ENCODE results near the gene SNX4.

SNX4 gene

DNA sequence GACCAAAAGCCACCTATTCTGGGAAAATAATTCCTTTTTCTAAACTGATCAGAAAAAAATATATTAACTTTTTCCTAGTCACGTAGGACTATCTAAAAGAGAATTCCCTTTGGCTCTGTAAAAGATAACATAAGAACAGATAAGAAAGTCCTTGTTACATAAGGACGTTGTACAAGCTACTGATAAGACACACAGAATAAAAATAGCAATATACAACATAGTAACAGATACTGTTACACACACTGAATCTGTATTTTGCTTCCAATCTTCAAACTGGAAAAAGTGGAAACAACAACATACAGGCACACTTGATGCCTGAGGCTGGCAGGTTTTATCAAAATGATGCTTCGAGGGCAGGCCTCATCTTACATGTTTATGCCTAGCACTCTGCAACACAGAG, 59.8 kb downstream of the SNX4 start (continued):
- no peak for TF ChIP-seq PPARA (CRISPR knock-in tag; IDR thresholded peaks at IDR 0.05; ENCODE audit: borderline replicate concordance)
- no peak for TF ChIP-seq CSDC2 (CRISPR knock-in tag; IDR thresholded peaks at IDR 0.05)
- TF ChIP-seq GLIS3 (CRISPR knock-in tag; IDR thresholded peaks at IDR 0.05): no peak
- TF ChIP-seq ZNF70 (CRISPR knock-in tag; IDR thresholded peaks at IDR 0.05): no peak
- no peak for TF ChIP-seq ESRRG (CRISPR knock-in tag; IDR thresholded peaks at IDR 0.05)
- TF ChIP-seq ZC3H10 (CRISPR knock-in tag; IDR thresholded peaks at IDR 0.05): no peak
- TF ChIP-seq, protein P1, sequence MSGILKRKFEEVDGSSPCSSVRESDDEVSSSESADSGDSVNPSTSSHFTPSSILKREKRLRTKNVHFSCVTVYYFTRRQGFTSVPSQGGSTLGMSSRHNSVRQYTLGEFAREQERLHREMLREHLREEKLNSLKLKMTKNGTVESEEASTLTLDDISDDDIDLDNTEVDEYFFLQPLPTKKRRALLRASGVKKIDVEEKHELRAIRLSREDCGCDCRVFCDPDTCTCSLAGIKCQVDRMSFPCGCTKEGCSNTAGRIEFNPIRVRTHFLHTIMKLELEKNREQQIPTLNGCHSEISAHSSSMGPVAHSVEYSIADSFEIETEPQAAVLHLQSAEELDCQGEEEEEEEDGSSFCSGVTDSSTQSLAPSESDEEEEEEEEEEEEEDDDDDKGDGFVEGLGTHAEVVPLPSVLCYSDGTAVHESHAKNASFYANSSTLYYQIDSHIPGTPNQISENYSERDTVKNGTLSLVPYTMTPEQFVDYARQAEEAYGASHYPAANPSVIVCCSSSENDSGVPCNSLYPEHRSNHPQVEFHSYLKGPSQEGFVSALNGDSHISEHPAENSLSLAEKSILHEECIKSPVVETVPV (CRISPR knock-in tag; IDR thresholded peaks at IDR 0.05): no peak
- no peak for TF ChIP-seq ZNF8 (CRISPR knock-in tag; IDR thresholded peaks at IDR 0.05)

DNA sequence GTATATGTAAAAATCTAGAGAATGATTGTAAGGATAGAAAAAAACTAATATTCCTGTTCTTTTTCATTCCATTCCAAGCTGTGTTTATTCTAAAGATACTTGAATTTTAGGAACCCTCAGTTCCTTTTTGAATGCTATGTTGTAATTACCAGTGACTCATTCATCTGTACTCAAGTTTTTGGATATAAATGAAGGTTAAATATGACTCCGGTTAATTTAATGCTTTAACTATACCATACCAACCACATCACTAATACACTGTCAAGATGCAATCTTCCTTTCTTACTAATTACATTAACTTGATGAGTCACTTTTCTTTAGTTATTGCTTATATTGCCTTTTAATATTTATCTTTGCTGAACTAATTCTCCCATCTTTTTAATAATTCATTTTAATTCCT, 76.1 kb downstream of the SNX4 start:
- ATAC-seq: peak; percentile 88
- TF ChIP-seq ZNF565 (CRISPR knock-in tag; conservative IDR thresholded peaks at IDR 0.05; ENCODE audit: low read depth): no peak
- peak; percentile 95 for TF ChIP-seq ISL1 (CRISPR knock-in tag; IDR thresholded peaks at IDR 0.05)
- TF ChIP-seq ESRRG (CRISPR knock-in tag; IDR thresholded peaks at IDR 0.05): no peak
- TF ChIP-seq, protein P2, sequence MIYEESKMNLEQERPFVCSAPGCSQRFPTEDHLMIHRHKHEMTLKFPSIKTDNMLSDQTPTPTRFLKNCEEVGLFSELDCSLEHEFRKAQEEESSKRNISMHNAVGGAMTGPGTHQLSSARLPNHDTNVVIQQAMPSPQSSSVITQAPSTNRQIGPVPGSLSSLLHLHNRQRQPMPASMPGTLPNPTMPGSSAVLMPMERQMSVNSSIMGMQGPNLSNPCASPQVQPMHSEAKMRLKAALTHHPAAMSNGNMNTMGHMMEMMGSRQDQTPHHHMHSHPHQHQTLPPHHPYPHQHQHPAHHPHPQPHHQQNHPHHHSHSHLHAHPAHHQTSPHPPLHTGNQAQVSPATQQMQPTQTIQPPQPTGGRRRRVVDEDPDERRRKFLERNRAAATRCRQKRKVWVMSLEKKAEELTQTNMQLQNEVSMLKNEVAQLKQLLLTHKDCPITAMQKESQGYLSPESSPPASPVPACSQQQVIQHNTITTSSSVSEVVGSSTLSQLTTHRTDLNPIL (CRISPR knock-in tag; IDR thresholded peaks at IDR 0.05; ENCODE audit: low read depth): 0 out of 2 replicates have a peak, but pooled peaks have one; percentile 41
- TF ChIP-seq, protein P3, sequence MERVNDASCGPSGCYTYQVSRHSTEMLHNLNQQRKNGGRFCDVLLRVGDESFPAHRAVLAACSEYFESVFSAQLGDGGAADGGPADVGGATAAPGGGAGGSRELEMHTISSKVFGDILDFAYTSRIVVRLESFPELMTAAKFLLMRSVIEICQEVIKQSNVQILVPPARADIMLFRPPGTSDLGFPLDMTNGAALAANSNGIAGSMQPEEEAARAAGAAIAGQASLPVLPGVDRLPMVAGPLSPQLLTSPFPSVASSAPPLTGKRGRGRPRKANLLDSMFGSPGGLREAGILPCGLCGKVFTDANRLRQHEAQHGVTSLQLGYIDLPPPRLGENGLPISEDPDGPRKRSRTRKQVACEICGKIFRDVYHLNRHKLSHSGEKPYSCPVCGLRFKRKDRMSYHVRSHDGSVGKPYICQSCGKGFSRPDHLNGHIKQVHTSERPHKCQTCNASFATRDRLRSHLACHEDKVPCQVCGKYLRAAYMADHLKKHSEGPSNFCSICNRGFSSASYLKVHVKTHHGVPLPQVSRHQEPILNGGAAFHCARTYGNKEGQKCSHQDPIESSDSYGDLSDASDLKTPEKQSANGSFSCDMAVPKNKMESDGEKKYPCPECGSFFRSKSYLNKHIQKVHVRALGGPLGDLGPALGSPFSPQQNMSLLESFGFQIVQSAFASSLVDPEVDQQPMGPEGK (CRISPR knock-in tag; IDR thresholded peaks at IDR 0.05; ENCODE audit: borderline replicate concordance): peak; percentile 94

- TF ChIP-seq ZFP30 (CRISPR knock-in tag; IDR thresholded peaks at IDR 0.05) (no peak), ZFP3 (CRISPR knock-in tag; IDR thresholded peaks at IDR 0.05) (no peak), GLIS3 (CRISPR knock-in tag; IDR thresholded peaks at IDR 0.05) (no peak), ZNF70 (CRISPR knock-in tag; IDR thresholded peaks at IDR 0.05) (no peak), POU6F1 (CRISPR knock-in tag; IDR thresholded peaks at IDR 0.05; ENCODE audit: borderline replicate concordance, low read depth) (no peak), CSDC2 (CRISPR knock-in tag; IDR thresholded peaks at IDR 0.05) (no peak), ESRRG (CRISPR knock-in tag; IDR thresholded peaks at IDR 0.05) (no peak)
- no peak for ATAC-seq
Measured at GRCh38 chr3:125442506-125442905, 77.5 kb downstream of the SNX4 start.

- TF ChIP-seq ZNF565 (CRISPR knock-in tag; conservative IDR thresholded peaks at IDR 0.05; ENCODE audit: low read depth) (no peak), POU6F1 (CRISPR knock-in tag; IDR thresholded peaks at IDR 0.05; ENCODE audit: borderline replicate concordance, low read depth) (no peak)
- no peak for ATAC-seq
Measured at GRCh38 chr3:125440970-125441369, 79.0 kb downstream of the SNX4 start.

DNA sequence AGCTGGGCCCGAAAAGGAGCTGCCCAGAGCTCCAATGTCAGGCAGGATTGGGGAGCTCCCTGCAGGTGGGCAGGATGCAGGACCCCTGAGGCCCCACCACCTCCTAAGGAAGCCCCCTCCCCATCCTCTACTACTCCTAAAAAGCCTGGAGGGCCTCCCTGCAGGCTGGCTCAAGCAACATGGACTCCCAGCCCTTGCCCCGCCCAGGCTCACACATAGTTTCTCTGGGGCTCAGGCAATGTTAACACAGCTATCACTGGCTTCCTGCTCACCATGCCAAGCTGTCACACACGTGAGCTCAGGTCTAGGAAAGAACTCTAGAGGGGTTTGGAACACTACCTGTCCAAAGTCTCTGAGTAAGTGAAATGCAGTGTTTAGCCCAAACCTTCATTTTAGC, 79.4 kb downstream of the SNX4 start:
- peak; percentile 10; the same call in 1 of the 3 replicates for ATAC-seq
- TF ChIP-seq SNAI2 (CRISPR knock-in tag; IDR thresholded peaks at IDR 0.05) (no peak), ESRRG (CRISPR knock-in tag; IDR thresholded peaks at IDR 0.05) (no peak), OSR1 (CRISPR knock-in tag; IDR thresholded peaks at IDR 0.05) (no peak), CSDC2 (CRISPR knock-in tag; IDR thresholded peaks at IDR 0.05) (no peak), BACH2 (CRISPR knock-in tag; IDR thresholded peaks at IDR 0.05; ENCODE audit: borderline replicate concordance) (no peak), ZNF8 (CRISPR knock-in tag; IDR thresholded peaks at IDR 0.05) (no peak), TOX (CRISPR knock-in tag; IDR thresholded peaks at IDR 0.05; ENCODE audit: borderline replicate concordance) (no peak), ZNF70 (CRISPR knock-in tag; IDR thresholded peaks at IDR 0.05) (no peak), RARB (CRISPR knock-in tag; IDR thresholded peaks at IDR 0.05) (no peak)
- TF ChIP-seq, protein P2 (CRISPR knock-in tag; IDR thresholded peaks at IDR 0.05; ENCODE audit: low read depth): no peak
- TF ChIP-seq, protein P4, sequence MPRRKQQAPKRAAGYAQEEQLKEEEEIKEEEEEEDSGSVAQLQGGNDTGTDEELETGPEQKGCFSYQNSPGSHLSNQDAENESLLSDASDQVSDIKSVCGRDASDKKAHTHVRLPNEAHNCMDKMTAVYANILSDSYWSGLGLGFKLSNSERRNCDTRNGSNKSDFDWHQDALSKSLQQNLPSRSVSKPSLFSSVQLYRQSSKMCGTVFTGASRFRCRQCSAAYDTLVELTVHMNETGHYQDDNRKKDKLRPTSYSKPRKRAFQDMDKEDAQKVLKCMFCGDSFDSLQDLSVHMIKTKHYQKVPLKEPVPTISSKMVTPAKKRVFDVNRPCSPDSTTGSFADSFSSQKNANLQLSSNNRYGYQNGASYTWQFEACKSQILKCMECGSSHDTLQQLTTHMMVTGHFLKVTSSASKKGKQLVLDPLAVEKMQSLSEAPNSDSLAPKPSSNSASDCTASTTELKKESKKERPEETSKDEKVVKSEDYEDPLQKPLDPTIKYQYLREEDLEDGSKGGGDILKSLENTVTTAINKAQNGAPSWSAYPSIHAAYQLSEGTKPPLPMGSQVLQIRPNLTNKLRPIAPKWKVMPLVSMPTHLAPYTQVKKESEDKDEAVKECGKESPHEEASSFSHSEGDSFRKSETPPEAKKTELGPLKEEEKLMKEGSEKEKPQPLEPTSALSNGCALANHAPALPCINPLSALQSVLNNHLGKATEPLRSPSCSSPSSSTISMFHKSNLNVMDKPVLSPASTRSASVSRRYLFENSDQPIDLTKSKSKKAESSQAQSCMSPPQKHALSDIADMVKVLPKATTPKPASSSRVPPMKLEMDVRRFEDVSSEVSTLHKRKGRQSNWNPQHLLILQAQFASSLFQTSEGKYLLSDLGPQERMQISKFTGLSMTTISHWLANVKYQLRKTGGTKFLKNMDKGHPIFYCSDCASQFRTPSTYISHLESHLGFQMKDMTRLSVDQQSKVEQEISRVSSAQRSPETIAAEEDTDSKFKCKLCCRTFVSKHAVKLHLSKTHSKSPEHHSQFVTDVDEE (CRISPR knock-in tag; IDR thresholded peaks at IDR 0.05): no peak
